T47D (cell line): ENCODE results near the gene RTL10.
A peak's percentile ranks its signal among the peaks of the same experiment; 100 is the strongest.

Source experiments
- DNase-seq, 2 experiments: peaks; one replicate each; pipeline versions ENCODE4 v3.0.0 to v3.0.0-alpha.2; 2011 to 2012; ENCODE audit warnings: low read depth in 1 of 2, low spot score in 1 of 2
- JUND ChIP-seq: IDR thresholded peaks from 2 replicates; pipeline ENCODE4 v1.6.1; 2012; ENCODE audit warnings: low read depth
- in situ Hi-C: cut with HindIII; loops from 2 replicates; pipeline ENCODE4 v1.10.0; 2016; ENCODE audit warnings: low sequenced_read_pairs, low pct_unique_long_range_greater_than_20kb

Gene RTL10

DNA sequence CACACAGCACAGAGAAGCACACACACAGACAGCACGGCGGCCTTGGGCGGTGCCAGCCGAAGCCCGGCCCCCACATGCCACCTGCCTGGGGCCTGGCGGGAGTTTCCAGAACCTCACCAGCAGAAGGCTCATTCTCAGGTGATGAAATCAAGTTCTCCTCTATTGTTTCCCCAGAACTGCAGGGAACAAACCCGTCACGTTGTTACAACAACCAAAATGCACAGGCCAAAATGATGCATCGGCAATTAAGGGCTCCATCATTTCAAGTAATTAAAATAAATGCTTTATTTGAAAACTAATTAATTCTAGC is 30.8 kb downstream of the RTL10 start:
- peak; percentile 49 to 67 for DNase-seq
- TF ChIP-seq JUND = no peak
- in situ Hi-C loops = no loop called here

DNA sequence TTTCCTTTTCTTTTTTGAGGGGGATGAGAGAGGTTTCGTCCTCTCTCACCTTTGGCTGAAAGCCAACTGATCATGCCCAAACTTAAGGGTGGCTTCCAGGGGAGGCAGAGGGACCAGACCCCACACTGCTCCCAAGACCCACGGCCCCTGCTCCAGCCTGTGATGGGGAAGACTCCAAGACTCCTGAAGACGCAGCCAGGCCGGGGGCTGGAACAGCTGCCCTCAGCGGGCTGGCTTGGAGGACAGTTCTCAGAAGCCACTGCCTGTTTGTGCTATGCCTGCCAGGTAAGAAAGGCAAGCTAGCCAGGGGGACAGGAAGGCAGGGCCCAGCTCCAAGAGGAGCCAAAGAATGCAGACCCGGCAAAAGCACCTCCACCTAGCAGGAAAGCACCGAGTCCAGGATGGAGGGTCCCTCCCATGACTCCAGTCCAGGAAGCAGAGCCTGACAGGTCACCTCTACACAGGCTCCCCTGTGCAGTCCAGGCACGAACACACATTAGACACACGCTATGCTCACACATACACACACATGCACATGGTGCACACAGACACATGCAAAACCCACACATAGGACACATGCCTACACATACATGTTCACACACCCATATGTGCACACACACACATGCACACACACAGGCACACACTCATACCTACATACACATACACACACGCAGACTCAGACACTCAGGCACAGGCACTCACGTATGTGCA is 31.3 kb downstream of the RTL10 start:
- TF ChIP-seq JUND = no peak
- in situ Hi-C loops = no loop called here
- no peak for DNase-seq

DNA sequence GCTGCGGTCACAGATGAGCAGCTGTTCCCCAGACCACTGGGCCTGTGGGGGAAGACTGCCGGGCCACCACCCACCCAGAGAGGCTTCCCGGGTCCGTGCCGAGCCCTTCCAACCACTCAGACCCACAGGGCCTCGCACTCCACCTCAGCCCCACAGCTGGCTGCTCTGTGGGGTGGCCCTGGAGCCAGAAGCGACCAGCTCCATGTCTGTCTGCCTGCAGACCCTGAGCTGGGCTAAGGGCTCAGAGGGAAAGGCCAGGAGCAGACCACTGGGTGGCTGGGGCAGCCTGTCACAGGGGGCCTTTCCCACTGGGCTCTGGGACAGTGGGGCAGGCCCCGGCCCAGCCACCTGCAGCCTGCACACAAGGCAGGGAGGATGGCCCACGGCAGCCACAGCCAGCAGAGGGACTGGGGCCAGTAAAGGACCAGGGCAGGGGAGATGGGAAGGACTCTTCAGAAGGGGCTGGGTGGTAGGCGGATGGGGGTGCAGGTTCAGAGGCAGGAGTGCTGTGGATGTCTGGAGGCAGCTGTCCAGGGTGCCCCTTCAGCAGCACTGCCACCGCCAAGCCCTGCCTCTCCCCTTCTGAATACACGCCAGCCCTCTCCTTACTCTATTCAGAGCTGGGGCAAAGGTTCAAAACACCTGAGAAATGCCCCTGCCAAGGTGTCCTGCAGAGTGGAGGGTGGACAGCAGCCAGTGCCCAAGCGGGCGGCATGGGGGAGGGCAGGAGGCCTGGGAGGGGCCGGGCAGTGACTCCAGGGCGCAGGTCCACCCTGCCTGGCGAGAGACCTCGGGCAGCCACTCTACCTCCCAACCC is 32.2 kb downstream of the RTL10 start:
- no peak for DNase-seq
- in situ Hi-C loops = no loop called here
- TF ChIP-seq JUND = no peak

DNA sequence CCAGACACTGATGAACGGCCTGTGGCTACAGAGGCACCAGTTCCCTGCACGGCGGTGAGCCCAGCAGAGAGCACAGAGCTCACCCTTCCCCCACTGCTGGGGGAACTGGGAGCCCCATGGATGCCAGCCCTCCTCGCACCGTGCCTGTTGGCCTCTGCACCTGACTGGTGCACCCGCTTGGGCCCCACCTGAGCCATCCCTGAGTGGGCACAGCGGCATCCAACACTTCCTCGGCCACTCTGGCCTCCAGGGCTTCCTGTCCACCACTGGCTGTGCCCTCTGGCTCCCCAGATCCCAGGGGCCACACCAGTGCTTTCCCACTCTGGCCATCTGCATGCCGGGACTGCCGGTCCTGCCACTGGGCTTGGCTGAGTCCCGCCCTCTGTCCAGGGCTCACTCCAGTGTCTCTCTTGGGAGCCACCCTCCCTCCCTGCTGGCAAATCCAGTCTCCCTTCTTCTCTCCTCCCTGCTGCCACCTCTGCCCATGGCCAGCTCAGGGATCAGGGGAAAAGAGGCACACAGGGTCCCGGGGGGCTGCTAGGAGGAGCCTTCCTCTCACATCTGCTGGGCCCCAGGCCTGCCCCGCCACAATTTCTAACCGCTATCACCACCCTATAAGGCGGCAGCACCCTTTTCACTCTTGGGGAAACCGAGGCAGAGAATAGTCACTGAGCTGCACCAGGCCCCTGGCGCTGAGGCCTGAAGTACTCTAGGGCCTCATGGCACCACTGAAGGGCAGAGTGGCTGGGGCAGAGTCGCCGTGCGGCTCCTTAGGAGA is 33.0 kb downstream of the RTL10 start:
- no peak for DNase-seq
- no peak for TF ChIP-seq JUND
- in situ Hi-C loops = no loop called here

DNA sequence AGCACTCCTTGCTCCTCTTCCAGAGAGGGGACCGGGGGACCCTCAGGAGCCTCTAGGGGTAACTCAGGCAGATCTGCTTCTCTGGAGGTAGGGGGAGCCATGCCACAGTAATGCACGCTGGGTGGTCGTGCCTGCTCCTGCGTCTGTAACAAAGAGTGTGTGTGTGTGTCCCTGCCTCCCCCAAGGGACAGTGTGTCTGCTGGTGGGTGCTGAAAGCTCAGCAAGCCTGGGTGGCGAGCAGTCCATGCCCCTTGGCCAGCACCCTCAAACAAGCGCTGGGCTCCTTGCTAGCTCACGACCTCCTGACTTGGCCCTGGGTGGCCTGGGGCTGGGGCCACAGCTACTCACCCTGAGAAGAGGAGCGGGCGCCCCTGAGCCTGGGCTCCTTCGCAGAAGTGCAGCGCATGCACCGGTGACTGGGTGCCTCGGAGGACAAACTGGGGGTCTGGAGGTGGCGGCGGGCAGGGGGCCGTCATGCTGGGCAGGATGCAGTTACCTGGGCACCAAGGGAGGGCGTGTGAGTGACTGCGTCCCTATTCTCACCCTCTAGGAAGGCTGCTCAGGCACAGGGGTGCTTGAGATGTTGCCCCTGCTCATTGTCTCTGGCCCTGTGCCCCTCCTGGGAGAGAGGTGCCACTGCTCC is 33.7 kb downstream of the RTL10 start:
- in situ Hi-C loops = no loop called here
- TF ChIP-seq JUND = no peak
- DNase-seq = no peak

DNA sequence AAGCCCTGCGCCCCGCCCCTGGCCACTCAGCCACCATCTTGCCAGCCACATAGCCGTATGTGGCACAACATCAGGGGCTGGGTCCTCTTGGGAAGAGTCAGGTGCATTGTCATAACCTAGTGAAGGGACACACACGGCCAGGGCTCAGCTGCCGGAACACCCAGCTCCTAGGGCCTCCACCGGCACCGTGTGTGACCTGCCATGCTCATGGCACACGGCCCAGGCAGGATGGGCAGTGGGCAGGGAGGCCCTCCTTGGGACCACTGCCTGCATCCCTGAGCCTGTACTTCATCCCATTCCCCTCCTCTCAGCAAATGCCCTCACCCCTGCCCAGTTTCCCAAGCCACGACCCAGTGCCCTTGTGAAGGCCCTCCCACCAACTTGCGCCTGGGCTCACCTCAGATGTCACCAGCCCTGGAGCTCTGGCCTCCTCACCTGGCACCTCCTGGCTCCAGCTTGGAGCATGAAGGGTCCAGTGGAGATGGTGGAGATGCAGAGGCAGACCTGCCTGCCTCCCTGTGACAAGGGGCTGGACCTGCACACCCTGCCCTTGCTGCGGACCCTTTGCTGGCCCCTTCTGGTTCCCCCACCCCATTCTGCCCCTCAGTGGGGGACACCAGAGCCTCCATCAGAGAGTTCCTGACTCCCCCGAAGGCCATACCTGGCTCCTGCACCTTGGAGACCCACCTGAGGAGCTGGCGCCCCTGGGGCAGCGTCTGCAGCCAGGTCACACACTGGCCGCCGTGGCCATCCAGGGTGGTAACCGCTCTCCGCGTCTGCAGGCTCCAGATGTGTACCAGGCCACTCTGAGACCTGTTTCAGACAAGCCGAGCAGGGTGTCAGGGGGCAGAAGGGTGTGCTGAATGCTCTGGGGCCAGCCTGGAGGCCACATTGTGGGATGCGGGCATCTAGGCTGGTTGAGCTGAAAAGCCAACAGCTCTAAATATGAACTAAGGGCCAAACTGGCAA is 34.5 kb downstream of the RTL10 start:
- DNase-seq = no peak
- in situ Hi-C loops = no loop called here
- TF ChIP-seq JUND = no peak

DNA sequence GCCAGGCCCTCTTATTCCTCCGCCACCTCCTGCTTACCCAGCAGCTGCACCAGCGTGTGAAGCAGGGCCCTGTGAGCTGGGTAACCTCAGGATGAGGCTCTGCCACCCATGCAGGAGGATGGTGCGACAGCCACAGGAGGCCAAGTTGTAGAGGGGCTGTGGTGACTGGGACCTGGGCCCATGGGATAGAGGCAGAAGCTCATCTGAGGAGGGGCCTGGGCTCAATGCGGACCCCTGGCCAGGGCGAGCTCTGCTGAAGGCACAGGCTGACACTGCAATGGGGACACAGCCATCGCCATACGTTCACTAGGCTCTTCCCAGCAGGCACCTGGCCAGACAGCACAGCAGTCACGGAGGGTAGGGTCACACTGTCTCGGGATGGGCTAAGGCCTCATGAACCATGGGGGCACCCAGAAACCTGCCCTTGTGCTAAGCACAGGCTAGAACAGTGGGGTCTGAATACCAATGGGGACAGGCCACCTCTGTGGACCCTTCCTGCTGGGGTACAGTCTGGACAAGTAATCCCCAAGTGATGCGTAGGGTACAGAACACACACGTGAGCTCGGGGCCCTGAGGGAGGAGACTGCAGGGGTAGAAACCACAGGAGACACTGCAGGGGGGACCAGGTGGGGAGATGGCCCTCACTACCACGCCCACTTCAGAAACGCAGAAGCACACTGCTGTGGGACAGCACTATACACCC is 35.3 kb downstream of the RTL10 start:
- no peak for DNase-seq
- TF ChIP-seq JUND = no peak
- in situ Hi-C loops = no loop called here

DNA sequence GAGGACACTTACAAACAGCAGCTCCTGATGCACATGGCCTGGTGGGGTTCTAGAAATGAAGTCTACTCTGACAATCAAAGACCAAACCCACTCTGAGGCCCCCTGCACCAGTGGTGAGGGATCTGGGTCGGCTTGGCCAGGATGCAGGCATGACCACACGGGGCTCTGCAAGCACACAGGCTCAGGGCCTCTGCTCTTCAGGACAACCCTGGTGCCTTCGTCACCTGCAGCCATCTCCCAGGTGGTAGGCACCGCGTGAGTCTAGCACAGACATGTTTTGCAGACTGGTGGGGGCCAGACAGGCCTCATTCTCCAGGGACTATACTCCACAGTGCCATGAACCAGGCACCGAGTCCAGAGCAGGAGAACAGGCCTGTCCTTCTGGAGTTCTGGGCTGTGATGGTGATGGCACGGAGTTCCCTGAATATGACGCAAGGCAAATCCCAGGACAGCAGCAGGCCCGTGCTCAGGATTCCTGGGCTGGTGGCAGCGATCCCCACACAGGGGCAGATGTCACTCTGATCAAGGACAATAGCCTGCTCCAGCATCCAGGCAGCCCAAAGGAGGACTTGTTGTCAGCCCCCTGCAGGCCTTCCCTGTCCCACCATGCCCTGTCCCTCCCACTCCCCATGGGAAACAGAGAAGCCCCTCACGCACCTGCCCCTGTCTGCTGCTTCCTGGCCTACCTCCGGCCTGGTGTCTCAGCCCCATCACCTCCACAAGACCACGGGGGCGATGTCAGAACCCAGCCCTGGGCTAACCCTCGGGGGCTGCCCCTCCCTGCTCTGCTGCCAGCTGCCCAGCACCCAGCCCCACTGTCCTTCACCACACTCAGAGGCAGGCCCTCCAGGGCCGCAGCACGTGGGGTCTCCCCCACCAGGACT is 36.1 kb downstream of the RTL10 start:
- DNase-seq = no peak

DNA sequence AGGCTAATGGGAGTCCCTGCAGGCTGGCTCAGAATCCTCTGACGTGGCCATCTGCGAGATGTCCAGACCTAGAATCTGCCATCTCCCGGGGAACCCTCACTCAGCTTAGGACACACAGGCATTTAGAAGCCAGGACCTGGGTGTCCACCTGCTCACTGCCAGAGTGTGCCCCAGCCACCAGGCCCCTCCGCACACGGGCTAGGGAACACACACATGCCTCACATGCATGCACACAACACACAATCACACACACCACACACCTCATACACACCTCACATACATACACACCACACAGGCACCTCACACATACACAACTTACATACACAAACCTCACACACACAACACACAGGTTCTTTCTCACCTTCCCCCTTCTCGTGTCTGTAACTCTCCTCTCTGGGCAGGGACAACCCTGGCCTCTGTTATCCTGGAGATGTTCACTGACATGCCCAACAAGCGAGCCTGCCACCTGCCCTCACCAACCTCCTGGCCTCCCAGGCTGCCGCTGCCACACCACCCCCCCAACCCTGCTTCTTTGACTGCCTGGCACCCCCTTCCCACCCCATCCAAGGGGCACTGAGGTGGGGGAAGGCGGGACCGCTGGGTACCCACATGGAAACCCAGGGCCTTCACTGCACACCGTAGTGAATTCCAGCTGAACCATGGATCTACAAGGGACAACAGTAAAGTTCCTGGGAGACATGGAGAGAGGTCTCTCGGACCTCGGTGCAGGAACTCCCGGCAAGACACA is 38.1 kb downstream of the RTL10 start:
- no peak for DNase-seq
- no peak for TF ChIP-seq JUND
- in situ Hi-C loops = no loop called here

More for the DNA sequence above, 36.1 kb downstream of the RTL10 start:
- TF ChIP-seq JUND = no peak
- in situ Hi-C loops = no loop called here

DNA sequence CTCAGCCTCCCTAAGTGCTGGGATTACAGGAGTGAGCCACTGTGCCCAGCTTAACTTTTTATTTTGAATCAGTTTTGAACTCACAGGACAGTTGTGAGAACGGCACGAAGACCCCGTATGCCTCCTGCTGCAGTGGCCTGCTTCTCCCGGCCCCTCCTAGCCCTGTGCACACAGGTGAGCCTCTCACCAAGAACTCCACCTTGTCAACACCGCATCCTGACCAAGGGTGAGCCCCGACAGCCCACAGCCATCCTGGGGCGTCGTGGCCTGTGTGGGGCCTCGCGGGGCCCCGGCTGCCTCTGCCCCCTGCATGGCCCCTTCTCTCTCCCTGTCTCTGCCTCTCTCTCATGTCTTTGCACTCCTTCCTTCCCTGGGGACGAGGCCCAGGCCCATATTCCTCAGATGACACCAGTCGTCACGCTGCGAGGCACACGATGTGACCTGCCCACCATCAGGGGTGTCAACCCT is 38.8 kb downstream of the RTL10 start:
- in situ Hi-C loops = no loop called here
- TF ChIP-seq JUND = no peak
- DNase-seq = no peak
